ENCODE results near the gene TUBGCP5. TPM values are rescaled to one million over a fixed set of nuclear protein-coding genes. Genes with fewer than 3 reads are reported as not detected.

TUBGCP5 gene
- total RNA-seq, 1 donor from 2014 or later, result 15.6 TPM

DNA sequence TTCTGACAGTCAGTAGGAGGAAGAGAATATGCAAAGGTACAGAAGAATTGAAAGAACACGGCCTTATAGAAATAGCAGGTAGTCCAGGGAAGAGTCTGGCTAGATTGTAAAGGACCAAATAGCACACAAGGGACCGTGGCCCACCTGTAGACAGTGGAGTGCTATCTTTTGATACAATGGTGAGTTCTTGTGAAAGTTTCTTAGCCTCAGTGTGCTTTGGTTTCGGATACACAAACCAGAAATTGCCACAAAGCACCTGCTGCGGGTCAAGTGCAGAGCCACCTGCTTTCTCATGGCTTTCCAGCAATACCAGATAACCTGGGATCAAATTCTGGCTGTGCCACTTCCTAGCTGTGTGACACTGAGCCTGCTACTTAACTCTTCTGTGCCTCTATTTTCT, 36.6 kb upstream of the TUBGCP5 start:
- Mint-ChIP-seq H3K4me3 (ENCODE audit: unreplicated experiment) (no peak overlapping the region), H3K4me1 (ENCODE audit: low read depth, unreplicated experiment) (no peaks in the 10 kb centered on the region), H3K27me3 (ENCODE audit: unreplicated experiment) (no peaks in the 10 kb centered on the region), H3K27ac (ENCODE audit: unreplicated experiment) (no peak overlapping the region), H3K36me3 (ENCODE audit: unreplicated experiment) (no peaks in the 10 kb centered on the region), H3K9me3 (ENCODE audit: unreplicated experiment) (no peaks in the 10 kb centered on the region)
- DNase-seq, result no peak
- TF ChIP-seq, protein P1, sequence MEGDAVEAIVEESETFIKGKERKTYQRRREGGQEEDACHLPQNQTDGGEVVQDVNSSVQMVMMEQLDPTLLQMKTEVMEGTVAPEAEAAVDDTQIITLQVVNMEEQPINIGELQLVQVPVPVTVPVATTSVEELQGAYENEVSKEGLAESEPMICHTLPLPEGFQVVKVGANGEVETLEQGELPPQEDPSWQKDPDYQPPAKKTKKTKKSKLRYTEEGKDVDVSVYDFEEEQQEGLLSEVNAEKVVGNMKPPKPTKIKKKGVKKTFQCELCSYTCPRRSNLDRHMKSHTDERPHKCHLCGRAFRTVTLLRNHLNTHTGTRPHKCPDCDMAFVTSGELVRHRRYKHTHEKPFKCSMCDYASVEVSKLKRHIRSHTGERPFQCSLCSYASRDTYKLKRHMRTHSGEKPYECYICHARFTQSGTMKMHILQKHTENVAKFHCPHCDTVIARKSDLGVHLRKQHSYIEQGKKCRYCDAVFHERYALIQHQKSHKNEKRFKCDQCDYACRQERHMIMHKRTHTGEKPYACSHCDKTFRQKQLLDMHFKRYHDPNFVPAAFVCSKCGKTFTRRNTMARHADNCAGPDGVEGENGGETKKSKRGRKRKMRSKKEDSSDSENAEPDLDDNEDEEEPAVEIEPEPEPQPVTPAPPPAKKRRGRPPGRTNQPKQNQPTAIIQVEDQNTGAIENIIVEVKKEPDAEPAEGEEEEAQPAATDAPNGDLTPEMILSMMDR (IDR thresholded peaks at IDR 0.05; ENCODE audit: partially characterized antibody, unreplicated experiment), result no peak

DNA sequence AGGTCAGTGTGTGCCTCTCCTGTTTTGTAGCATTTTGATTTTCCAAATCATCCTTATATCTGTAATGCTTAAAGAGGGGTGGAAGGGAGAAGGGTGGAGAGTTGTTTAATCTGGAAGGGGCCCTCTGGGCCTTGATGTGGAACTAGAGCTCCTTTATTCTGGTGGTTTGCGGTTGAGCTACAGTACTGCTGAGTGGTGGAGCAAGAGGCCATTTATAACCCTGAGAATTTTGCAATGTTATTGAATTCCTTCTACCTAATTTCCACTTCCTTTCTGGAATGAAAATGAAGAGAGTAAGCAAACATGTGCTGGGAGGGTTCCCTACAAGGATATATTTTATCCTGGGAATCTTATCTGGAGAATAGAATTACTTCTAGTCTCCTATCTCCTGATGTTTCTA, 35.3 kb upstream of the TUBGCP5 start:
- TF ChIP-seq, protein P1 (IDR thresholded peaks at IDR 0.05; ENCODE audit: partially characterized antibody, unreplicated experiment), result no peak
- H3K27ac Mint-ChIP-seq (ENCODE audit: unreplicated experiment), result no peak overlapping the region
- H3K36me3 Mint-ChIP-seq (ENCODE audit: unreplicated experiment), result no peaks in the 10 kb centered on the region
- H3K27me3 Mint-ChIP-seq (ENCODE audit: unreplicated experiment), result no peaks in the 10 kb centered on the region
- H3K9me3 Mint-ChIP-seq (ENCODE audit: unreplicated experiment), result no peaks in the 10 kb centered on the region
- no peak for DNase-seq
- no peak overlapping the region for H3K4me3 Mint-ChIP-seq (ENCODE audit: unreplicated experiment)
- no peaks in the 10 kb centered on the region for H3K4me1 Mint-ChIP-seq (ENCODE audit: low read depth, unreplicated experiment)

DNA sequence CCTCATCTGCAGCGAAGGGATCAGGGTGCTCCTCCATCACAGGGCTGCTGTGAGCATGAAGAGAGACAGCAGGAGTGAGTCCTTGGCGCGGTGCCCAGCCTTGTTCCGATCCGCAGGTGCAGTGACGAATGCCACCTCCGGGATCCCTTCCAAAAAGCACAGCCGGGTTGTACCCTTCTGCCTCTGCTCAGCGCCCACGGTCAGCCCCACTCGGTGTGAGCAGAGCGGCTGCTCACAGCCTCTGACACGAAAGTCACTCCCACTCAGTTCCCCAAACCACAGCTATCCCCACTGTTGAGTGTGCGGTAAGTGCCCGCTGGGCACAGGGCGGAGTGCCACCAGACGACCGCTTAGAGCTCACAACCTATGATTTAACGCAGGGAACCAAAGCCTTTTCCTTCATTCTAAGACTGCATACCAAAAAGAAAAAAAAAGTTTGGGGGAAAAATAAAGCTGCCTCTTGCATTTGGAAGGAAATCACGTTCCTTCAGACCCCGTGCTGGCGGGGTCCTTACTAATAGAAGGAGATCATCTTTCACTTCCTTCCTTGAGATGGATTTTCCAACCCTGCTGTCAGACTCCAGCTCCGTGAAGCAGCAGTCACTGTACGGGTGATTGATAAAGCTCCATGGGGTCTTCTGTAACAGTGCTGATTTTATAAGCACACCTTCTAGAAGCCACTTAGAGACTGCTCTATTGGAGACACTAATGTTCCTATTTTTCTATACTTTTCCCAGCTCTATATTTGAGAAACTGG, 34.7 kb upstream of the TUBGCP5 start:
- Mint-ChIP-seq H3K36me3 (ENCODE audit: unreplicated experiment) (no peaks in the 10 kb centered on the region), H3K9me3 (ENCODE audit: unreplicated experiment) (no peaks in the 10 kb centered on the region), H3K27ac (ENCODE audit: unreplicated experiment) (no peak overlapping the region), H3K27me3 (ENCODE audit: unreplicated experiment) (no peaks in the 10 kb centered on the region), H3K4me1 (ENCODE audit: low read depth, unreplicated experiment) (no peaks in the 10 kb centered on the region), H3K4me3 (ENCODE audit: unreplicated experiment) (no peak overlapping the region)
- no peak for DNase-seq
- TF ChIP-seq, protein P1 (IDR thresholded peaks at IDR 0.05; ENCODE audit: partially characterized antibody, unreplicated experiment), result no peak

DNA sequence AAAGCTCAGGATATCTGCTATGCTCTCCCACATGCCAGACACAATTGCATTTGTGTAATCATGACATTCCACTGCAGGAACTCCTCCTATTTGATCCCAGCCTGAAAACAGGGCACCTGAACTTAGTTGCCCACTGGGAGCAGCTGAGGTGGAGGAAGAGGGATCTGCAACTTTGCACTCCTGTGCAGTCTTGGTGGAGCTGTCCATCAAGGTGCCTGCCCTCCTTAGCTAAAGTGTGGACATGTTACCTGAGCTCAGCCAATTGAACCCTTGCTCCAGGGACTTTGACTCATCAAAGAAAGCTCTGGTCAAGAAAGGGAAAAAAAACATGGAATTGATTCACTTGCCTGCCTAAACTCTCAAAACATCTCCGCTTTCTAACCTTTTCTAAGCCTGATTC, 33.3 kb upstream of the TUBGCP5 start:
- H3K9me3 Mint-ChIP-seq (ENCODE audit: unreplicated experiment), result no peaks in the 10 kb centered on the region
- no peak for DNase-seq
- H3K27ac Mint-ChIP-seq (ENCODE audit: unreplicated experiment), result no peak overlapping the region
- no peak overlapping the region for H3K4me3 Mint-ChIP-seq (ENCODE audit: unreplicated experiment)
- H3K36me3 Mint-ChIP-seq (ENCODE audit: unreplicated experiment), result no peaks in the 10 kb centered on the region
- no peaks in the 10 kb centered on the region for H3K4me1 Mint-ChIP-seq (ENCODE audit: low read depth, unreplicated experiment)
- TF ChIP-seq, protein P1 (IDR thresholded peaks at IDR 0.05; ENCODE audit: partially characterized antibody, unreplicated experiment), result no peak
- no peaks in the 10 kb centered on the region for H3K27me3 Mint-ChIP-seq (ENCODE audit: unreplicated experiment)

DNA sequence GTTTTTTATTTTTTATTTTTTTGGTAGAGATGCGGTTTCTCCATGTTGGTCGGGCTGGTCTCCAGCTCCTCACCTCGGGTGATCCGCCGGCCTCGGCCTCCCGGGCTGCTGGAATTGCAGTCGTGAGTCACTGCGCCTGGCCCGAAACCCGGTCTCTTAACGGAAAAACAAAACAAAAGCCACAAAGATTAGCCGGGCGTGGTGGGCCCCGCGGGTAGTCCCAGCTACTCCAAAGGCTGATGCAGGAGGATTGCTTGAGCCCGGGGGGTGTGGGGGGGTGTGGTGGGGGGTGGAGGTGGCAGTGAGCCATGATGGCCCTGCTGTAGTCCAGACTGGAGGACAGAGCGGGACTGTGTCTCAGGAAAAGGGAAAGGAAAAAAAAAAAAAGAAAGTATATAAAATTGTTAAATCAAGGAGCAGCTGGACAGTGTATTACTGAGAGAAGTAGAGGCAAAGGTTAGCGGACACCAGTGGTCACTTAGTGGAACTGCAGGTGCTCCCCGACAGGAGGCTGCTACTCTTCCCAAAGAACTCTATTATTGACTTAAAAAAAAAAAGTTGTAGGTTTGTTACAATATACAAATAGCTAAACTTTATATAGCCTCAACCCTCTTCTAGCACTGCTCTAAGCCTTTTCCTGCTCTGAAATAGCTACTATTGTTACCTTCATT, 30.3 kb upstream of the TUBGCP5 start:
- no peaks in the 10 kb centered on the region for H3K4me1 Mint-ChIP-seq (ENCODE audit: low read depth, unreplicated experiment)
- H3K9me3 Mint-ChIP-seq (ENCODE audit: unreplicated experiment), result peaks cover 2% of the 10 kb centered on the region
- no peak overlapping the region for H3K27ac Mint-ChIP-seq (ENCODE audit: unreplicated experiment)
- H3K36me3 Mint-ChIP-seq (ENCODE audit: unreplicated experiment), result no peaks in the 10 kb centered on the region
- no peak for DNase-seq
- TF ChIP-seq, protein P1 (IDR thresholded peaks at IDR 0.05; ENCODE audit: partially characterized antibody, unreplicated experiment), result peak; percentile 31
- H3K27me3 Mint-ChIP-seq (ENCODE audit: unreplicated experiment), result peaks cover 2% of the 10 kb centered on the region
- no peak overlapping the region for H3K4me3 Mint-ChIP-seq (ENCODE audit: unreplicated experiment)
